ENCODE results near the gene GNAZ.

GRCh38 chr22:23072077-23072910 is 2.0 kb downstream of the GNAZ start:
- TF ChIP-seq CTCF (optimal IDR thresholded peaks at IDR 0.05 in 1 of 3, IDR thresholded peaks at IDR 0.05 in 1 of 3, conservative IDR thresholded peaks at IDR 0.05 in 1 of 3; ENCODE audit: extremely low read depth in 1 of 3, insufficient read depth in 2 of 3, low read length in 3 of 3) (no peak), EZH2 (IDR thresholded peaks at IDR 0.05; ENCODE audit: low read length) (no peak)

Data from keratinocyte (primary cell).